Subcutaneous adipose tissue (tissue), 4 donors: ENCODE data around the gene RAB11A. TPM values are rescaled to one million over a fixed set of nuclear protein-coding genes. Genes with fewer than 3 reads are reported as not detected.

Source experiments
- total RNA-seq, 4 donors: library from RNA; depleted of rRNA; stranded (reverse); fragments of >200 nt; gene quantifications; one replicate each; pipeline ENCODE4 v1.1.0, GENCODE V29; 2016
- TF ChIP-seq, protein P1 (sequence below): fragments of 450-650 bp; IDR thresholded peaks from one replicate; pipeline ENCODE4 v1.5.1; 2016; ENCODE audit warnings: low read depth, mild to moderate bottlenecking, control low read depth, antibody characterized with exemption, moderate library complexity

Gene RAB11A
- total RNA-seq, 4 donors from 2014 or later: 121 to 283 (median 143) TPM

DNA sequence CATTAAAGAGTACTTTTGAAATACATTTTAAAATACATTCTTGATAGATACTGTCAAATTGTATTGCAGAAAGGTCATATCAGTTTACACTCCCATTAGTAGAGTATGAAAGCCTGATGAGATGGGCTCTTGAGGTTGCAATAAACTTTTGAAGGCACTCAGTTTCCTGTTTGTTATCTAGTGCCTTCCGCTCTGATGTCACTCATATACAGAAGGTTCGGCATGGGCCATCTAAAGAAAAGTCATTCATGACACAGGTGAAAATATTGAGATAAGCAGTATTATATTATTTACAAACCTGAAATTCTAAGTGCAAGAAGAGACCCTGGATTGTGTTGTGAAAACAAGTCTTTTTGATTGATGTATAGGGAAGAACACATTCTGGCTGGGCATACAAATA is 40.7 kb upstream of the RAB11A start:
- TF ChIP-seq, protein P1, sequence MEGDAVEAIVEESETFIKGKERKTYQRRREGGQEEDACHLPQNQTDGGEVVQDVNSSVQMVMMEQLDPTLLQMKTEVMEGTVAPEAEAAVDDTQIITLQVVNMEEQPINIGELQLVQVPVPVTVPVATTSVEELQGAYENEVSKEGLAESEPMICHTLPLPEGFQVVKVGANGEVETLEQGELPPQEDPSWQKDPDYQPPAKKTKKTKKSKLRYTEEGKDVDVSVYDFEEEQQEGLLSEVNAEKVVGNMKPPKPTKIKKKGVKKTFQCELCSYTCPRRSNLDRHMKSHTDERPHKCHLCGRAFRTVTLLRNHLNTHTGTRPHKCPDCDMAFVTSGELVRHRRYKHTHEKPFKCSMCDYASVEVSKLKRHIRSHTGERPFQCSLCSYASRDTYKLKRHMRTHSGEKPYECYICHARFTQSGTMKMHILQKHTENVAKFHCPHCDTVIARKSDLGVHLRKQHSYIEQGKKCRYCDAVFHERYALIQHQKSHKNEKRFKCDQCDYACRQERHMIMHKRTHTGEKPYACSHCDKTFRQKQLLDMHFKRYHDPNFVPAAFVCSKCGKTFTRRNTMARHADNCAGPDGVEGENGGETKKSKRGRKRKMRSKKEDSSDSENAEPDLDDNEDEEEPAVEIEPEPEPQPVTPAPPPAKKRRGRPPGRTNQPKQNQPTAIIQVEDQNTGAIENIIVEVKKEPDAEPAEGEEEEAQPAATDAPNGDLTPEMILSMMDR: no peak

DNA sequence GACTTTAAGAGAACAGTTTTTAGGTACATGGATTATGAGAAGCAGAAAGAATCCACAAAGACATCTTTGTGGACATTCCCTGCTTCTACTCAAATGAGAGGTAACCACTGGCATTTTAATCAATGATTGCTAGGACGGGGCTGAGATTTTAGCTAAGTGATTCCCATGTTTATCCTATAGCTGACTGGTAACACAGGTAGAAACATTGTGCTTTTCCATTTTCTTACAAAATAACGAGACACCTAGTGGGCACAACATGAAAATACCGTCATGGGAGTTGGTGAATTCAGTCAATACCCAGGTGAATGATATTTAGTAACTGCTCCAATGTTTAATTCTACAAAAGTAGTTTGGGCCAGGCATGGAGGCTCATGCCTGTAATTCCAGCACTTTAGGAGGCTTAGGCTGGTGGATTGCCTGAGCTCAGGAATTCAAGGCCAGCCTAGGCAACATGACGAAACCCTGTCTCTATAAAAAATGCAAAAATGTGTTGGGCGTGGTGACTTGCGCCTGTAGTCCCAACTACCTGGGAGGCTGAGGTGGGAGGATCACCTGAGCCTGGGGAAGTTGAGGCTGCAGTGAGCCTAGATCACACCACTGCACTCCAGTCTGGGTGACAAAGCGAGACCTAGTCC is 40.0 kb upstream of the RAB11A start:
- TF ChIP-seq, protein P1: no peak

DNA sequence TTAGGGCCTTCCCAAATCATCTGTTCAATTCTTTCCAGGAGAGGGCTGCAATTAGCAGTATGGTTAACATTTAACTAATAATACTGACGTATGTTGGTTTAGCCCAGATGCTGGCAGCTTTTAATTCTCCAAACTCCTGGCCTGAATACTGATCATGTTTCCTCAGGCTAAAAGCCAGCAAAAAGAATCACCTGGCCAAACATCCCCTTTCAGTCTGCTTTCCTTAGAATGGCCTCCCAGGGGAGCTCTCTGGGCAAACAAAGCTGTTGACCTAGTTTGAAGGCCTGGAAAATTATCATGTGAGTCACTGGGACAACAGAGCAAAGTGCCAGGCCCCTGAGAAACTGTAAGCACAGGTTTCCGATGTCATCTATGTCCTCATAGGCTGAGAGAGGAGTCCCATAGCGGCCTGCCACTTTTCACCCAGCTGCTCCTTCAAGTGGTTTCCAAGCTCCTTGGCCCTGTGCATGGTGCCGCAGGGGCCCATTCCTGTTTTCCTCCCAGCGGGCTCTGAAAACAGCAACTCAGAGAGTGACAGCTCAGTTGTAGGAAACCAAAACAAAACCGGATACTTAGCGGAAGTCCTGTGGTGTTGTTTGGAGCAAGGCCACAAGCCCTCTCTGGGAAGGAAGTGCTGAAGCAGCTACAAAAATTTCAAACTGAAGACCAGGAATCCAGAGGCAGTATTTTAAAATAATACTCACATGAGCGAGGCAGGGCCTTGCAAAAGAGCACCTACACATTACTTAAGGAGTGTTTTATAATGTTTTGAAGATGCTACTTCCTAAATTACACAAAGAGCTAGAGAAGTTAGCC is 36.5 kb upstream of the RAB11A start:
- TF ChIP-seq, protein P1: no peak

DNA sequence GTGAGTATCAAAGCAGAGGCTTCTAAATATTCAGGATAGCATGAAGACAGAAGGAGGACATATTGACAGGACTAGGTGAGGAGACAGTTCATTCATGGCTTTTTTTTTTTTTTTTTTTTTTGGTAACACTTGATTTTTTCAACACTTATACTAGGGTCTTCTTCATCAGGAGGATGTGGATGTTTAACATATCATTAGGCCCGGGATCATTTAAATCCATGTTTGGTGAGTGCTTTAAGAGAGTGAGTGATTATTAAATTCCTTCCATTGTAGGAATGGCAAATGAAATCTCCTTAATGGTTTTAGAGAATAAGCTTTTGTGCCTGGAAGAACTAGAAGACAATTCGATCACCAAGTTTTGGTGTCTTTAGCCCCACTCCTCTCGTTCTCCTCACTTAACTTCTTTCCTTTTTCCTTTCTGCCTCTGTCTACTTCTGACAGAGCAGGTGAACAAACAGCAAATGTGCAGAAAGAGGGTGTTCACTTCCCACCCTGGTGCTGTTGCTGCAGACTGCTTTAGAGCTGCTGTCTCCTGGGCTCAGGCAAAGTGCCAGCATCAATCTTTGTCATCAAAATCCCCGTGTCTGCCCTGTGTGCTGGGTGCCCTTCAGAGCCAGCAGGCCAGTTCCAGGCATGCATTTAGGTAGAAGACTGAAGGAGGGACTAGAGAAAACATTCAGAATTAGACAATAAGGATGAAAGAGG is 35.6 kb upstream of the RAB11A start:
- TF ChIP-seq, protein P1: no peak

DNA sequence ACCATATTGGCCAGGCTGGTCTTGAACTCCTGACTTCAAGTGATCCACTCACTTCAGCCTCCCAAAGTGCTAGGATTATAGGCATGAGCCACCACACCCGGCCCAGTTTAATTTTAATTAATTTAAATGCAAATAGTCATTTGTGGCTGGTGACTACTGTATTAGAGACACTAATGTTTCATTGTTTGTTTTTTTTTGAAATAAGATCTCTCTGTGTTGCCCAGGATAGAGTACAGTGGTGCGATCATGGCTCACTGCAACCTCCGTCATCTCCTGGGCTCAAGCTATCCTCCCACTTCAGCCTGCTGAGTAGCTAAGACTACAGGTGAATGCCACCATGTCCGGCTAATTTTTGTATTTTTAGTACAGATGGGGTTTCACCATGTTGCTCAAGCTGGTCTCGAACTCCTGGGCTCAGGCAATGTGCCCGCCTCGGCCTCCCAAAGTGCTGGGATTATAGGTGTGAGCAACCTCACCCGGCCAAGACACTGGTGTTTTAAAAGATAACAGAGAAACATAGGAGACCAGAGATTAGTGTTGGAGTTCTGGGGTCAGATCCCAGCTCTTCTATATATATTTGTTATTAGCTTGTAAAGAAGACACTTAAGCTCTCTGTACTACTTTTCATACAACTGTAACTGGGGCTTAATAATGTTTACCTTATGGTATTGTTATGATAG is 34.5 kb upstream of the RAB11A start:
- TF ChIP-seq, protein P1: no peak

DNA sequence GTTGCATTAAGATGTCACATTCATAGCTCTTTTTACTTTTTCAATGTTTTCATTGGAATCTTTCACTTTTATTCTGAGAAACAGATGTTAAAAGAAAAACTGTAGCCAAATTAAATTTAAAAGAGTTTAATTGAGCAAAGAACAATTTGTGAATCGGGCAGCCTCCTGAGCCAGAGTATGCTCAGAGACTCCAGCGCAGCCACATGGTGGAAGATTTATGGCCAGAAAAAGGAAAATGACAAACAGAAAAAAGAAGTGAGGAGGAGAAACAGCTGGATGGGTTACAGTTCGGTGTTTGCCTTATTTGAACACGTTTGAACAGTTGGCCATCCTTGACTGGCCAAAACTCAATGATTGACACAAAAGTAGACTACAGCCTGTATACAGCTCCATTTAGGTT is 33.8 kb upstream of the RAB11A start:
- TF ChIP-seq, protein P1: no peak
